BE2C (cell line): ENCODE measurements around the gene MYH9.

Source experiments
- DNase-seq: peaks from one replicate; pipeline ENCODE4 v3.0.0-alpha.2; 2020
- H3K27me3 ChIP-seq: fragments of 250-450 bp; sonication (Bioruptor Pico); 2 replicates; pipeline ENCODE4 v1.5.1; 2020; ENCODE audit warnings: mild to moderate bottlenecking
- H3K36me3 ChIP-seq: fragments of 250-450 bp; sonication (Bioruptor Pico); 2 replicates; pipeline ENCODE4 v1.5.1; 2020; ENCODE audit warnings: mild to moderate bottlenecking
- H3K4me1 ChIP-seq: fragments of 250-450 bp; sonication (Bioruptor Pico); 2 replicates; pipeline ENCODE4 v1.5.1; 2020
- H3K4me3 ChIP-seq: 2 replicates; pipeline ENCODE4 v1.5.1; 2011; ENCODE audit warnings: low read depth, low read length
- H3K9me3 ChIP-seq: fragments of 250-450 bp; sonication (Bioruptor Pico); 2 replicates; pipeline ENCODE4 v1.5.1; 2020
- TF ChIP-seq, protein P1 (sequence below): IDR thresholded peaks from 2 replicates; pipeline ENCODE4 v1.5.1; 2012; ENCODE audit warnings: mild to moderate bottlenecking, low read depth, low read length

The MYH9 gene

DNA sequence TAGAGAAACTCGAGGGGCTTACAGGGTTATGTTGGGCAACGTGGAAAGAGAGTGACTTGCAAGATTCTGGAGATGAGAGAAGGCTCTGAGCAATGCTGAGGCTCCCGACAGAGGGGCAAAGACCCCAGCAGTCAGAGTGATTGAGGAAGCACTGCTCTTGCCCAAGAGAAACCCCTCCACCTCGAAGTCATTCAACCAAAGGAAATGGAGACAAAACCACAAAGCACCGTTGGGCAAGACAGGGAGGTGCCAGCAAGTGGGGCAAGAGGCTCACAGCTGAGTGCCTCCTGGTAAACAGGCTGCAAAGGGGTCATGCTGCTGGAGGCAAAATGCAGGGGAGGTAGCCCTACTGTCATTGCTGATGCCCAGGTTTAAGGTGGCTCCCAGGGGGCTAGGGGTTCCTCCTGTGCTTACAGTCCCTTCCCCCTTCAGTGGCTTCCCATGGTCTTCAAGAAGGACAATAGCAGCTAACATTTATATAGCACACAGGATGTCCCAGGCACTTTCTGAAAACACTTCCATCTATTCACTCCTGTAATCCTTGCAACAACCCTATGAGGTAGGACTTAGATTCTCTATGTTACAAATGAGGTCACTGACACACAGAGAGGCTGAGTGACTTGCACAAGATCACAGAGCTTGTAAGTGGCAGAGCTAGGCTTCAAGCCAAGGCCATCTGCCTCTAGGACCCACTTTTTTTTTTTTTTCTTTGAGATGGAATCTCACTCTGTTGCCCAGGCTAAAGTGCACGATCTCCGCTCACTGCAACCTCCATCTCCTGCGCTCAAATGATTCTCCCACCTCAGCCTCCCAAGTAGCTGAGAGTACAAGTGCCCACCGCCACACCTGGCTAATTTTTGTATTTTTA is 18.1 kb upstream of the MYH9 start:
- TF ChIP-seq, protein P1, sequence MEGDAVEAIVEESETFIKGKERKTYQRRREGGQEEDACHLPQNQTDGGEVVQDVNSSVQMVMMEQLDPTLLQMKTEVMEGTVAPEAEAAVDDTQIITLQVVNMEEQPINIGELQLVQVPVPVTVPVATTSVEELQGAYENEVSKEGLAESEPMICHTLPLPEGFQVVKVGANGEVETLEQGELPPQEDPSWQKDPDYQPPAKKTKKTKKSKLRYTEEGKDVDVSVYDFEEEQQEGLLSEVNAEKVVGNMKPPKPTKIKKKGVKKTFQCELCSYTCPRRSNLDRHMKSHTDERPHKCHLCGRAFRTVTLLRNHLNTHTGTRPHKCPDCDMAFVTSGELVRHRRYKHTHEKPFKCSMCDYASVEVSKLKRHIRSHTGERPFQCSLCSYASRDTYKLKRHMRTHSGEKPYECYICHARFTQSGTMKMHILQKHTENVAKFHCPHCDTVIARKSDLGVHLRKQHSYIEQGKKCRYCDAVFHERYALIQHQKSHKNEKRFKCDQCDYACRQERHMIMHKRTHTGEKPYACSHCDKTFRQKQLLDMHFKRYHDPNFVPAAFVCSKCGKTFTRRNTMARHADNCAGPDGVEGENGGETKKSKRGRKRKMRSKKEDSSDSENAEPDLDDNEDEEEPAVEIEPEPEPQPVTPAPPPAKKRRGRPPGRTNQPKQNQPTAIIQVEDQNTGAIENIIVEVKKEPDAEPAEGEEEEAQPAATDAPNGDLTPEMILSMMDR = no peak
- DNase-seq = no peak
- H3K9me3 ChIP-seq = no peaks in the 10 kb centered on the region

GRCh38 chr22:36405221-36405661 is 17.5 kb upstream of the MYH9 start:
- no peak for DNase-seq
- TF ChIP-seq, protein P1 = no peak
- Histone ChIP-seq H3K9me3 (no peaks in the 10 kb centered on the region), H3K4me1 (no peaks in the 10 kb centered on the region; the same call in 1 of the 2 replicates), H3K27me3 (no peaks in the 10 kb centered on the region), H3K4me3 (no peak overlapping the region), H3K36me3 (no peaks in the 10 kb centered on the region)

More for the DNA sequence above, 18.1 kb upstream of the MYH9 start:
- Histone ChIP-seq H3K27me3 (no peaks in the 10 kb centered on the region), H3K4me1 (no peaks in the 10 kb centered on the region; the same call in 1 of the 2 replicates), H3K4me3 (no peak overlapping the region), H3K36me3 (no peaks in the 10 kb centered on the region)

GRCh38 chr22:36404446-36404845 is 16.7 kb upstream of the MYH9 start:
- no peak for DNase-seq
- no peaks in the 10 kb centered on the region for H3K9me3 ChIP-seq
- H3K4me1 ChIP-seq = no peaks in the 10 kb centered on the region; the same call in 1 of the 2 replicates
- TF ChIP-seq, protein P1 = no peak
- no peaks in the 10 kb centered on the region for H3K36me3 ChIP-seq
- no peak overlapping the region for H3K4me3 ChIP-seq
- no peaks in the 10 kb centered on the region for H3K27me3 ChIP-seq

DNA sequence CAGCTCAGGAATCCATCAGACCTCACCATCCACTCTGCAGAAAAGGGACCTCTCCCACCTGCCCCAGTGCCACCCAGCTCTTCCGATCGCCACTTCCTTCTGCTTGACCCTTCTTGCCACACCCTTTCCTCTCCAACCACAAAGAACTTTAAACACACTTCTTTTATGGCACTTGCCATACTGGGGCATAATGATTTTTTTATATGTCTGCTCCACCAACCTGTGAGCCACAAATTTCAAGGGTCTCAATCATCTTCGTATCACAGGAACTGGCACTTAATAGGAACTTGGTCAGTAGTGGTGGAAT is 11.7 kb upstream of the MYH9 start:
- H3K36me3 ChIP-seq = no peaks in the 10 kb centered on the region
- H3K9me3 ChIP-seq = no peaks in the 10 kb centered on the region
- TF ChIP-seq, protein P1 = no peak
- H3K4me1 ChIP-seq = peaks cover 6% of the 10 kb centered on the region
- no peaks in the 10 kb centered on the region for H3K27me3 ChIP-seq
- H3K4me3 ChIP-seq = no peak overlapping the region
- no peak for DNase-seq

GRCh38 chr22:36398601-36399471 is 11.1 kb upstream of the MYH9 start:
- TF ChIP-seq, protein P1 = no peak
- Histone ChIP-seq H3K9me3 (no peaks in the 10 kb centered on the region), H3K36me3 (no peaks in the 10 kb centered on the region), H3K27me3 (no peaks in the 10 kb centered on the region), H3K4me1 (peaks cover 6% of the 10 kb centered on the region; the same call in 1 of the 2 replicates), H3K4me3 (no peak overlapping the region)
- DNase-seq = no peak
